Gastroesophageal sphincter (tissue), 4 donors: ENCODE results near the gene DCLK1. TPM values are rescaled to one million over a fixed set of nuclear protein-coding genes. Genes with fewer than 3 reads are reported as not detected.

ENCODE experiments used
- ATAC-seq: fragments of 150-250 bp; one replicate; pipeline ENCODE4 v1.9.1; 2016; ENCODE audit warnings: mild to moderate bottlenecking, moderate library complexity
- H3K27ac ChIP-seq, 4 donors: fragments of 200-600 bp; sonication (generic) in 3 of 4; 1 replicate in 3 of 4; 2 replicates in 1 of 4; pipeline ENCODE4 v1.5.1; 2016 to 2019
- H3K27me3 ChIP-seq: fragments of 200-600 bp; sonication (generic); one replicate; pipeline ENCODE4 v1.5.1; 2019
- H3K36me3 ChIP-seq, 2 donors: fragments of 200-600 bp; sonication (generic); one replicate each; pipeline ENCODE4 v1.5.1; 2019; ENCODE audit warnings: control low read depth in 1 of 2
- H3K4me1 ChIP-seq, 3 donors: fragments of 200-600 bp; sonication (generic); 1 replicate in 2 of 3; 2 replicates in 1 of 3; pipeline ENCODE4 v1.5.1; 2016 to 2019; ENCODE audit warnings: control low read depth in 2 of 3
- H3K4me3 ChIP-seq, 2 donors: fragments of 200-600 bp; sonication (generic); one replicate each; pipeline ENCODE4 v1.5.1; 2019; ENCODE audit warnings: mild to moderate bottlenecking in 1 of 2, moderate library complexity in 1 of 2
- H3K9me3 ChIP-seq, 3 donors: fragments of 200-600 bp; sonication (generic); one replicate each; pipeline ENCODE4 v1.5.1; 2017 to 2019; ENCODE audit warnings: control low read depth in 2 of 3
- EP300 ChIP-seq: sonication (generic); formaldehyde crosslinking; IDR thresholded peaks from one replicate; pipeline ENCODE4 v1.6.1; 2017; ENCODE audit warnings: antibody characterized with exemption, mild to moderate bottlenecking
- POLR2A ChIP-seq, 2 donors: fragments of 450-650 bp; IDR thresholded peaks; one replicate each; pipeline ENCODE4 v1.6.1; 2017; ENCODE audit warnings: antibody characterized with exemption in 2 of 2, mild to moderate bottlenecking in 2 of 2, moderate library complexity in 1 of 2
- POLR2AphosphoS5 ChIP-seq: sonication (generic); formaldehyde crosslinking; IDR thresholded peaks from one replicate; pipeline ENCODE4 v1.6.1; 2017; ENCODE audit warnings: antibody characterized with exemption
- WGBS, 2 donors: methylation state at CpG; one replicate each; pipeline ENCODE4 v1.1.5; 2018; ENCODE audit warnings: low coverage in 1 of 2; 5-methylcytosine and 5-hydroxymethylcytosine counted together
- total RNA-seq, 4 donors: library from RNA; depleted of rRNA; stranded (reverse); fragments of >200 nt; gene quantifications; one replicate each; pipeline ENCODE4 v1.1.0, GENCODE V29; 2016
- TF ChIP-seq, protein P1 (sequence below), 4 experiments: fragments of 200-600 bp in 2 of 4; fragments of 450-650 bp in 2 of 4; sonication (generic) in 1 of 4; IDR thresholded peaks; one replicate each; pipeline ENCODE4 v1.5.1; 2017 to 2019; ENCODE audit warnings: antibody characterized with exemption in 4 of 4, mild to moderate bottlenecking in 2 of 4, moderate library complexity in 2 of 4

The DCLK1 gene
- total RNA-seq, 4 donors from 2014 or later, result 26.9 to 68.3 (median 30.3) TPM

DNA sequence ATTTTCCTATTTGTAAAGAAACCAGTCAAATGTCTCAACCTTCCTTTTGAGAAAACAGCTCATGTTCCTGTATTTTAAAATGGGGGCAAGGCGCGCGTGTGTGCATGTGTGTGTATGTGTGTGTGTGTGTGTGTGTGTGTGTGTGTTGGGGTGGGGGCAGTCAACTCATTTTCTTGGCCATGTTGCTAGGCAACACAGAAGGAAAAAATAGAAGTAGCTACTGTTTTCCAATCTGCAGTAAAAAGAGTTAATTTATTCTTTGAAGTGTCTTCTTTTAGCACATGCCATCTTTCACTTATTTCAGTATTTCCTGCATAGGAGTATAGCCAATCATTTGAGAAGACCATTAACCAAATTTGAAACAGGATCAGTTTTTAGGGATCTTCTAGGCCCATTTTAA is 279.3 kb downstream of the DCLK1 start:
- H3K36me3 ChIP-seq, result no peaks in the 10 kb centered on the region
- TF ChIP-seq EP300, result no peak
- TF ChIP-seq, protein P1, sequence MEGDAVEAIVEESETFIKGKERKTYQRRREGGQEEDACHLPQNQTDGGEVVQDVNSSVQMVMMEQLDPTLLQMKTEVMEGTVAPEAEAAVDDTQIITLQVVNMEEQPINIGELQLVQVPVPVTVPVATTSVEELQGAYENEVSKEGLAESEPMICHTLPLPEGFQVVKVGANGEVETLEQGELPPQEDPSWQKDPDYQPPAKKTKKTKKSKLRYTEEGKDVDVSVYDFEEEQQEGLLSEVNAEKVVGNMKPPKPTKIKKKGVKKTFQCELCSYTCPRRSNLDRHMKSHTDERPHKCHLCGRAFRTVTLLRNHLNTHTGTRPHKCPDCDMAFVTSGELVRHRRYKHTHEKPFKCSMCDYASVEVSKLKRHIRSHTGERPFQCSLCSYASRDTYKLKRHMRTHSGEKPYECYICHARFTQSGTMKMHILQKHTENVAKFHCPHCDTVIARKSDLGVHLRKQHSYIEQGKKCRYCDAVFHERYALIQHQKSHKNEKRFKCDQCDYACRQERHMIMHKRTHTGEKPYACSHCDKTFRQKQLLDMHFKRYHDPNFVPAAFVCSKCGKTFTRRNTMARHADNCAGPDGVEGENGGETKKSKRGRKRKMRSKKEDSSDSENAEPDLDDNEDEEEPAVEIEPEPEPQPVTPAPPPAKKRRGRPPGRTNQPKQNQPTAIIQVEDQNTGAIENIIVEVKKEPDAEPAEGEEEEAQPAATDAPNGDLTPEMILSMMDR (IDR thresholded peaks at IDR 0.05), result no peak
- 90 to 91% methylated on average over 3 of the region's 3 CpGs for WGBS, 2 donors
- H3K4me1 ChIP-seq, result peaks cover 0 to 46% (median 7%) of the 10 kb centered on the region in 3 donors
- no peaks in the 10 kb centered on the region for H3K9me3 ChIP-seq
- no peaks in the 10 kb centered on the region for H3K27me3 ChIP-seq
- no peak for ATAC-seq
- no peak overlapping the region for H3K4me3 ChIP-seq
- H3K27ac ChIP-seq, result no peak overlapping the region

DNA sequence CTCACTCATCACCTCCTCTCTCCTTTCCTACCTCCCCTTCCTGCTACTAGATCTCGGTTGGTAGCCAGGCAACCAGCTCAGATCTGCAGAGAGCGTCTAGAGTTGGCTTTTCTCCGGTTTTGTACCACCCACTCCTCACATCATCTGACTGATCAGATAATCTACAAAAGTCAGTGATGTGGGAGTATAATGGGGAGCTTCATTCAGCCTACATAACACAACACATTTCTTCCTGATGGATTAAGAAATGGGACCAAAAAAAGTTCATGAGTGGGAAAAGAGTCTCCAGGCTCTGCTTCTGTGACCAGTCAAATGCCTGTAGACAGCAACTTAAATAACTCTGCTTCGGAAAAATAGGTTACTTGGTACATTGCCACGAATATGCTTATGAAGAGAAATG is 279.8 kb downstream of the DCLK1 start:
- no peak for TF ChIP-seq EP300
- TF ChIP-seq POLR2A (IDR thresholded peaks at IDR 0.05), result no peak
- TF ChIP-seq POLR2AphosphoS5, result no peak
- TF ChIP-seq, protein P1 (IDR thresholded peaks at IDR 0.05), result no peak
- H3K9me3 ChIP-seq, result no peaks in the 10 kb centered on the region
- H3K4me1 ChIP-seq, result peaks cover 0 to 41% (median 7%) of the 10 kb centered on the region in 3 donors
- no peaks in the 10 kb centered on the region for H3K36me3 ChIP-seq
- 38 to 57% methylated on average over 4 to 5 of the region's 5 CpGs for WGBS, 2 donors
- H3K27me3 ChIP-seq, result no peaks in the 10 kb centered on the region
- H3K4me3 ChIP-seq, result no peak overlapping the region
- ATAC-seq, result no peak
- H3K27ac ChIP-seq, result no peak overlapping the region

DNA sequence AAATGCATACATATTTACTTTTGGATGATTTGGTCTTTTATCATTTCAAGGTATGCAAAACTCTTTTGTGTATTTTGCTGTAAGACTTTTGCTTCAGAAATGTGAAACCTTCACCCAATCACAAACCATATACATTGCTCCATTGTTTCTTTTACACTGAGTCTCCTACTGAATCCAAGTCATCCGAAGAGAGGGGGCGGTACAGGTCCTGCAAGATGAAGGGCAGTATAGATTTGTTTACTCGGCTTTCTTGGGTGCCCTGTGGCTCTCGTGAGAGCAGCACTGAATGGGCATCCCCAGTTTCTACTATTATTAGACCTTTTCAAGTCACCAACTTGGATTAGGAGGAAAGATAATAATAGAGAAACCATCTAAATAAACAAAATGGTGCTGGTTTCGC is 280.6 kb downstream of the DCLK1 start:
- TF ChIP-seq EP300 (no peak), POLR2A (IDR thresholded peaks at IDR 0.05) (no peak), POLR2AphosphoS5 (no peak)
- TF ChIP-seq, protein P1 (IDR thresholded peaks at IDR 0.05), result no peak
- Histone ChIP-seq H3K36me3 (no peaks in the 10 kb centered on the region), H3K4me1 (peaks cover 0 to 33% (median 7%) of the 10 kb centered on the region in 3 donors), H3K9me3 (no peaks in the 10 kb centered on the region), H3K27ac (no peak overlapping the region), H3K4me3 (no peak overlapping the region), H3K27me3 (no peaks in the 10 kb centered on the region)
- no peak for ATAC-seq
- WGBS, 2 donors, result 86 to 87% methylated on average over 5 of the region's 5 CpGs

DNA sequence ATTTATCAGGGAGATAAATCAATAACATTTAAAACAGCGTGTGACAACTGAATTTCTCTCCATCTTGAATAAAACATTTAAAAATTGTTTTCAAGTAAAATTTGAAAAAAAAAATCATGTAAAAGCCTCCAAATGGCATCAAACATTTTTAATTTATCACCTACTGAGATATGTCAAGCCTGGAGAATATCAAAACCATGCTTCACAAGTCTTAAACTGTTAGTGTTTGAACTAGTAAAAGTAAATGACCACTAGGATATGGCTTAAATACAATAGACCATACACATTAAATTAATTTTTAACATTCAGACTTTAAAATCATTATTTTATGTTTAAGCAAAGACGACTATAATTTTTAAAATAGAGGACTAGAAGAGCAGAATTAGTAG is 281.9 kb downstream of the DCLK1 start:
- peak overlapping the region in 2 of 4 donors; percentile 53 to 61 for H3K27ac ChIP-seq
- H3K4me3 ChIP-seq, result no peak overlapping the region
- ATAC-seq, result no peak
- no peaks in the 10 kb centered on the region for H3K27me3 ChIP-seq
- 62 to 90% methylated on average over 2 of the region's 2 CpGs for WGBS, 2 donors
- H3K9me3 ChIP-seq, result no peaks in the 10 kb centered on the region
- H3K36me3 ChIP-seq, result no peaks in the 10 kb centered on the region
- TF ChIP-seq EP300, result no peak
- no peak for TF ChIP-seq POLR2AphosphoS5
- TF ChIP-seq, protein P1 (IDR thresholded peaks at IDR 0.05), result no peak
- no peak for TF ChIP-seq POLR2A (IDR thresholded peaks at IDR 0.05)
- peaks cover 0 to 21% (median 5%) of the 10 kb centered on the region in 3 donors for H3K4me1 ChIP-seq

DNA sequence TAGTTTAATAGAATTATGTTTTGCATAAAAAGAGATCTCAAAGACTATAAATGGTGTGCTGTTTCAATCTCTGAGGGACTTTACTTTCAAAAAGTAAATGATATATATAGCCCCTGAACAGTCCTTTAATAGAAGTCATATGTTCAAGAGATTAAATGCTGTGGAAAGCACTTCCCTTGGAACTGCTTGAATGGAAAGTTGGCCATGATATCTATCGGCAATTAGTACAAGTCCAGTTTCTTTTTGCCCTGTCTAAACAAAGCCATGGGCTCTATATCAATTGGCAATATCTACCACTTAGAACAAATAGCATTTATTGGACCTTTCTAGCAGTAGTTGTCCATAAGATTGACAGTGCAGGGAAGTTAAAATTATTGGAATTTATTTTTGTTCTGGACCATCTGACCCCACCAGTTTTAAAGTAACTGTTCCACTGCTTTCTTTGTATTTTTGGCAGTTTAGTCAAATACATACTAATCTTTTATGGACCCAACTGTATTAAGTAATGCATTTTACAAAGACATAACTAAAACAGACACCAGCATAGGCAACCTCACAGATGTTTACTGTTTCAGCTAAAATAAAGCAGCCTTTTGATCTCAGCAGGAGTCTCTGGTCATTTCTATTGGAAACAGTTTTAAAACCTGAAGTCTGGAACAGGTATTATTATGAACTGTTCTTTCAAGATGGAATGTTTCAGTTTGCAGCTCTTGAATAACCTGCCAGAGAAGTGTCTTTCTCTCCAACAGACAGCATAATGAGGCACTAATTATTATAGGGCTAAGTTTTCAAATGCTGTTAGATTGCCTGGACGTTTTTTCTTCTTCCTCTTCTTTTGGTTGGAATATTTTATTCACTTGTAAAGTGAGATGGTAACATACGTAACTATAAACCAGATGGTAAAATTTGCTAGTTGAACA is 282.6 kb downstream of the DCLK1 start:
- no peak for ATAC-seq
- Histone ChIP-seq H3K36me3 (no peaks in the 10 kb centered on the region), H3K27ac (peak overlapping the region; percentile 28 to 61 (median 44)), H3K4me3 (no peak overlapping the region), H3K9me3 (no peaks in the 10 kb centered on the region), H3K4me1 (peaks cover 0 to 17% (median 3%) of the 10 kb centered on the region in 3 donors), H3K27me3 (no peaks in the 10 kb centered on the region)
- TF ChIP-seq POLR2AphosphoS5 (no peak), POLR2A (IDR thresholded peaks at IDR 0.05) (no peak), EP300 (no peak)
- TF ChIP-seq, protein P1 (IDR thresholded peaks at IDR 0.05), result no peak
- WGBS, 2 donors, result 25 to 27% methylated on average over 3 of the region's 3 CpGs
